Rectal smooth muscle tissue (tissue), 1 donor: Measurements from ENCODE around the gene CRABP1.
A peak's percentile ranks its signal among the peaks of the same experiment; 100 is the strongest.

Experiments used
- H3K27ac ChIP-seq: one replicate; pipeline ENCODE4 v1.7.0; 2013; ENCODE audit warnings: low read depth, low read length, inconsistent platforms
- H3K27me3 ChIP-seq: one replicate; pipeline ENCODE4 v1.7.0; 2013; ENCODE audit warnings: low read length; ENCODE audit not compliant: control insufficient read depth, insufficient read depth
- H3K36me3 ChIP-seq: one replicate; pipeline ENCODE4 v1.7.0; 2013; ENCODE audit warnings: low read length; ENCODE audit not compliant: control insufficient read depth, insufficient read depth
- H3K4me1 ChIP-seq: one replicate; pipeline ENCODE4 v1.7.0; 2013; ENCODE audit warnings: low read length; ENCODE audit not compliant: control insufficient read depth, insufficient read depth
- H3K4me3 ChIP-seq: one replicate; pipeline ENCODE4 v1.7.0; 2013; ENCODE audit warnings: low read length
- H3K9ac ChIP-seq: one replicate; pipeline ENCODE4 v1.7.0; 2013; ENCODE audit warnings: low read length

The CRABP1 gene

DNA sequence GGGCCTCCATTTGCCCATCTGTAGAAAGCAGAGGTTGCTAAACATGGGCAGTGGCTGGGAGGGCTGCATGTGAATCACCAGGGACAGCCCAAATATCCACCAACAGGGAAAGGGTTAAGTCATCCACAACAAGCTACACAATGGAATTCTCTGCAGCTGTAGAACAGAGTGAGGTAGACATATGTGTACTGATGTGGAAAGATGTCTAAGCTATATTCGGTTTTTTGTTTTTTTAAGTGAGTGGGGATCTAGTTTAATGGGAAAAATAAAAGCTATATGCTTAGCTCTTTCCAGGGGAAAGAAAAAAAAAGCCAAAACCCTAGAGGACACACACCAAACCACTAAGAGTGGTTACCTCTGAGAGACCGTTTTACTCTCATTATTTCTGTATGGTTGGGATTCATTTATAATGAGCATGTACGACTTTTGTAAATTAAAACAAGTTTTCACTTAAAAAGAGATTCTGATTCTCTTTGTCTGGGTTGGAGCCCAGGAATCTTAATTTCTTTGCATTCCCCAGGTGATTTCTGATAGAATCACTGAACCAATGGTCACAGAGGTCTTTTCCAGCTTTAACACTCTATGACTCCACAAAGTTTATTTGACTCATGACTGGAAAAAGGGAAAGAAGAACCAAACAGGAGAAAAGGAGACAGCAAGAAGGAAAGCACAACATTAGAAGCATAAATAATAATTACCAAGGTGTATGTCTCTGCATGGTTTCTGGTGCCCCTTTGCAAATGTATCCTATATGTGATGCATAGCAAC is 19.1 kb downstream of the CRABP1 start:
- Histone ChIP-seq H3K27ac (no peak overlapping the region), H3K4me1 (peaks cover 3% of the 10 kb centered on the region), H3K36me3 (no peaks in the 10 kb centered on the region), H3K9ac (no peak overlapping the region), H3K27me3 (no peaks in the 10 kb centered on the region), H3K4me3 (no peak overlapping the region)

DNA sequence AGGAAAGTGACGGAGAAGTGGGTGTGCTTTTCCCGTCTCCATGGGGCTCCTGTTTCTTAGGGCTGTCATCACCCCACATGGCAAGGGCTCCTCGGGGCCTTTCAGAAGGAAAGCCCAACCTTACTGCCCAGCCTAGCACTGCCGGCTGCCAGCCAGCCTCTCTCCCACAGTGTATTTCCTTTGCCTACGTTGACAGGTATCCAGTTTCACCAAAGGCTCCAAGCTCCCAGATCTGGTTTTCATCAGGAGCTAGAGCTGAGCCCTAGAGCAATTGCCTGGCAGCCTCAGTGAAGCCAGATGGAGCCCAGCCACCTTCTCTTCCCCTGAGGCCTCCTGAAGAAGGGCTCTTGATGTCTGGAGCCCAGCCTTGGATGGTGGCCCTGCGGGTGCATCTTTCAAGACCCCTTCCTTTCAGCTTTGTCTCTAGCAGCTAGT is 20.2 kb downstream of the CRABP1 start:
- no peaks in the 10 kb centered on the region for H3K36me3 ChIP-seq
- no peaks in the 10 kb centered on the region for H3K27me3 ChIP-seq
- peaks cover 3% of the 10 kb centered on the region for H3K4me1 ChIP-seq
- H3K9ac ChIP-seq = no peak overlapping the region
- peak overlapping the region; percentile 53 for H3K27ac ChIP-seq
- no peak overlapping the region for H3K4me3 ChIP-seq

DNA sequence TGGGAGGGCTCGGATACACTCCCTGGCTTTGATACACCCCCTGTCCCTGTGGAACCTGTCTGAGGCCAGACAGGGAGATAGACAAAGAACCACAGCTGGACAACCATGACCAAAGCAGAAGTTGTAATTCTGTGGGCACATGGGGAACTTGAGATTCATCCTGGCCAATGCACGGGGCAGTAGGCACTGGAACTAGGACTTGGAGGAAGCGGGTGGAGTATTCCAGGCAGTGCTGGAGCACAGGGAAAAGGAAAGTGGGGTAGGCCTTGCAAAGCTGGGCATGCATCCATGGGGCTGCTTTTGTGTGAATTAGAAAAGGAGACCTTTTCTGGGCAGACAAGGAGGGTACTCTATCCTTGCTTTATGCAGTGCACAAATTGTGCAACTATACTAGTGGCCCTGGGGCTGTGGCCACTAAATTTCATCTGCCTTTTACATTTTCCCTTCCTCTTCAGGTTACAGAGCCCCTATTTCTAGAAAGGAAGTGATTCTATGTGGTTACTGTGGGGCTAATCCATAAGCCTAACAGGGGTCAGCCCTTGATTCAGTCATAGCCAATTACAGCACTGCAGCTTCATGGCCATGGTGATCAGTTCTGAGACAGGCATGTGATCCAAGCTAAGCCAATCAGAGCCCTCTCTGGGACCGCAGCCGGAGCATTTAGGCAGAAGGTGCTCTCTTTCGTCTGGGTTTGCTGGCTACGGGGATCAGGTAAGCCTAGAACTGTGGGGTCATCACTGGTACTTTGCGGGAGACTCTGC is 21.0 kb downstream of the CRABP1 start:
- H3K27ac ChIP-seq = no peak overlapping the region
- H3K36me3 ChIP-seq = no peaks in the 10 kb centered on the region

DNA sequence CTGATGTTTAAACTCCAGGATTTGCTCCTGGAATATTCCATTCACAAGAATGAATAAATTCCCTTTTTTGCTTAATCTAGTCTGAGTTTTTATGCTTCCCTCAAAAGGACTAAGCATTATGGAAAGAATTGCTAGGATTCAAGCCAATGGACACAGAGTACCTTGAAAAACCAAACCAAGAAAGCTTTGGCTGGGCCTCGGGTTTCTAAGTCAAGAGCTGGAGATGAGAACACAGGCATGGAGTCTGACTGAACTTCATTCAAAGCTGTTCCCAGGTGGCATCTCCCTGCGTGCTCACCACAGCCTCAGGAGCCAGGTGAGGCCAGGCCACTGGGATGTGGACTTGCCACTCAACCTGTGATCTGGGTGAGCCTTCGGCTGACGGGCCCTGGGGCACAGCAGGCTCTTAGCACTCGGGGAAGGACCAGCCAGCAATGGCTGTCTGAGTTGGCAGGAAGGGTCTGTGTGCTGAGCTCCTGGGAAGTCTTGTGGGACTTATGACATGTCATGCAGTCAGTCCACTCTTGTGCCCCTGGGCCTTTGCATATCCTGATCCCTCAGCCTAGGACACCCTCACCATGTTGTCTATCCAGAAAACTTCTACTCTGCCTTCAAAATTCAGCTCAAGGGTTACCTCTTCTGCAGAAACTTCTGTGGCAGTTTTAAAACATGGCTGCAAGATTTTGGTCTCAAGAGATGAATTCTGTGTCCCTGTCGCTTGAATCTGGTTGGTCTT is 21.8 kb downstream of the CRABP1 start:
- H3K27me3 ChIP-seq = no peaks in the 10 kb centered on the region
- H3K4me1 ChIP-seq = peaks cover 6% of the 10 kb centered on the region
- H3K27ac ChIP-seq = no peak overlapping the region
- H3K9ac ChIP-seq = no peak overlapping the region
- H3K36me3 ChIP-seq = no peaks in the 10 kb centered on the region
- H3K4me3 ChIP-seq = no peak overlapping the region

More for the DNA sequence above, 21.0 kb downstream of the CRABP1 start:
- Histone ChIP-seq H3K4me1 (peaks cover 6% of the 10 kb centered on the region), H3K4me3 (no peak overlapping the region), H3K9ac (no peak overlapping the region), H3K27me3 (no peaks in the 10 kb centered on the region)

DNA sequence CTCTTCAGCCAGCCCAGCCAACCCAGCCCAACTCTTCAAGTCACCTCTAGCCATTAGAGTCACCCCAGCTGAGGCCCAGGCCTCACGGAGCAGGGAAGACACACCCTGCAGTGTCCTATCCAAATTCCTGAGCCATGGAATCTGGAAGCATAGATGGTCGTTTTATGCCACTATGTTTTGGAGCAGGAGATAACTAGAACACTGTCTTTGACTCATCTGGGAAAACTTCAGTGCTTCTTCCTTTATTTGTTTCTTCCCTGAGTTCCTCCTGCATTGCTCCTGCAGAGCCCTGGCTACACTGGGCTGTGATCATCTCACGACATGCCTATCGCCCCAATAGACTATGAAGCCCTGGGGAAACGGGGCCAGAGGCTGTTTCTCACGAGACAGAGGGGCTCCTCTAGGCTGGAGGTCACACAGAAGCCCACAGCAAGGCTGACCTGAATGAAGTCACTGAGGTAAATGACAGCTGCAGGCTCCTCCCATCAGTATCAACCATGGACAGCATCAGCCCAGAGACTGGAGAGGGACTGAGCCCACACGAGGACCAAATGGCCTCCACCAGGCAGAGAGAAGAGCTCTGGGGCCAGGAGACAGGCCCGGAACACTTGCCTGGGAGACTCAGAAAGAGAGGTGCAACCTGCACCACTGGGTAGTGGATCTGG is 22.7 kb downstream of the CRABP1 start:
- no peaks in the 10 kb centered on the region for H3K27me3 ChIP-seq
- H3K36me3 ChIP-seq = no peaks in the 10 kb centered on the region
- no peak overlapping the region for H3K27ac ChIP-seq
- H3K9ac ChIP-seq = no peak overlapping the region
- peaks cover 6% of the 10 kb centered on the region for H3K4me1 ChIP-seq
- H3K4me3 ChIP-seq = no peak overlapping the region

DNA sequence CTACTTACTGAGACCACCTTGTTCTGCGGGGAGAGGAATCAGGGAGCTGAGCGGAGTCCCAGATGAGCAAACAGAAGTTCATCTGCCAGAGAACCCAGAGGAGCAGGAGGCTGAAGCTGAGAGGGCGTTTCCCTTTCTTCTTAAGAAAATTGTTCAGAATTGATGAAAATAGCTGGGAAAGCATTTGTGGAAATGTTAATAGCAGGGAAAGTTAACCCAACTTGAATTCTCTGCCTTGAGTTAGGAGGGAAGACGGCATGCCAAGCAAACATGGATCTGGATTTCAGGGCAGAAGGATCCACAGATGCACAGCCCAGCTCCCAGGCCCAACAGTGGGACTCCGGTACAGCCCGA is 23.2 kb downstream of the CRABP1 start:
- peaks cover 6% of the 10 kb centered on the region for H3K4me1 ChIP-seq
- no peaks in the 10 kb centered on the region for H3K36me3 ChIP-seq
- H3K9ac ChIP-seq = no peak overlapping the region
- no peaks in the 10 kb centered on the region for H3K27me3 ChIP-seq
- no peak overlapping the region for H3K27ac ChIP-seq
- H3K4me3 ChIP-seq = no peak overlapping the region

DNA sequence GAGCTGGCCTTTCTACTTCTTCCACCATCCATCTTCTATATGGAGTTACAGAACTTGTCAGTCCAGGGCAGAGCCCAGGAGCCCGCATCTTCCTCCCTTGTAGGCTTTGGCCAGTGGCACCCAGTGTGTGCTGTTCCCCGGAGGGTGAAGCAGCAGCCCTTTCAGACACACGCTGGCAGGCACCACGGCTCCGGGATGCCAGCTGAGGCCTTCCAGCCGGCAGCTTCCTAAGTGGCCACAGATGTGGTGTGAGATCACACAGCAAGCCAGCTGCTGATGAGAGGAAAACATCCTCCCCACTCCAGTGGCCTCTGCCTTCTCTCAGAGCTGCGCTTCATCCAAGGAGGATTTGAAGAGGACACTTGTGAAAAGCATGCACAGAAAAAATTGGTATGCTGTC is 24.1 kb downstream of the CRABP1 start:
- Histone ChIP-seq H3K9ac (no peak overlapping the region), H3K4me1 (peaks cover 6% of the 10 kb centered on the region), H3K27ac (no peak overlapping the region), H3K36me3 (no peaks in the 10 kb centered on the region), H3K4me3 (no peak overlapping the region), H3K27me3 (no peaks in the 10 kb centered on the region)

DNA sequence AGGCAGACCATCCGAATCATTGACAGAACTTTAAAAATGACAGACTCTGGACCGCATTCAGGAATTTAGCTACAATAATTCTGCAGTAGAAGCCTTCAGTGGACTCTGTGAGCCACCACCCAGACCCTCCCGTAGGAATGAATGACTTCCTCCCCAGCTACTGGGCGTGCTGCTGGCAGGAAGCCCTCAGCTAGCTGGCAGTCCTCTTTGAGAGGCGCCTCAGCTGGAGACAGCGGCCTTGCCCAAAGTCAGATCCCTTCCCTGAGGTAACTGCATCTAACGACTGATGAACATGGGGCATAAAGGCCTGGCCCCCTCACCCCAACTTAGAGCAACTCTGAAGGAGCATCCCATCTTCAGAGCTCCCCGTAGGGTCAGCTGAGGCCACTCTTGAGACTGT is 25.8 kb downstream of the CRABP1 start:
- no peak overlapping the region for H3K9ac ChIP-seq
- H3K27ac ChIP-seq = no peak overlapping the region

DNA sequence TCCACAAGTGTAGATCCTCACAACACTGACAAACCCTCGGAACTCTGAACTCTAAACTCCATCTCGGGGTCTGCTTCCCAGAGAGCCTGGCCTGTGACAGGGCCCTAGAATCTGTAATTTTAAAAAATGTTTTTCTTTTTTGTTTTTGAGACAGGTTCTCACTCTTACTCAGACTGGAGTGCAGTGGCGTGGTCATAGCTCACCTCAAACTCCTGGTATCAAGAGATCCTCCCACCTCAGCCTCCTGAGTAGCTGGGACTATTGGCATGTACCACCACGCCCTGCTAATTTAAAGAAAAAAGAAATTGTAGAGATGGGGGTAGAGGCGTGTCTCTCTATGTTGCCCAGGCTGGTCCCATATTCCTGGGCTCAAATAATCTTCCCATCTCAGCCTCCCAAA is 26.2 kb downstream of the CRABP1 start:
- Histone ChIP-seq H3K4me1 (peaks cover 4% of the 10 kb centered on the region), H3K4me3 (no peak overlapping the region), H3K36me3 (no peaks in the 10 kb centered on the region), H3K27ac (no peak overlapping the region), H3K27me3 (no peaks in the 10 kb centered on the region), H3K9ac (no peak overlapping the region)

More for the DNA sequence above, 25.8 kb downstream of the CRABP1 start:
- Histone ChIP-seq H3K27me3 (no peaks in the 10 kb centered on the region), H3K36me3 (no peaks in the 10 kb centered on the region), H3K4me1 (peaks cover 4% of the 10 kb centered on the region), H3K4me3 (no peak overlapping the region)

DNA sequence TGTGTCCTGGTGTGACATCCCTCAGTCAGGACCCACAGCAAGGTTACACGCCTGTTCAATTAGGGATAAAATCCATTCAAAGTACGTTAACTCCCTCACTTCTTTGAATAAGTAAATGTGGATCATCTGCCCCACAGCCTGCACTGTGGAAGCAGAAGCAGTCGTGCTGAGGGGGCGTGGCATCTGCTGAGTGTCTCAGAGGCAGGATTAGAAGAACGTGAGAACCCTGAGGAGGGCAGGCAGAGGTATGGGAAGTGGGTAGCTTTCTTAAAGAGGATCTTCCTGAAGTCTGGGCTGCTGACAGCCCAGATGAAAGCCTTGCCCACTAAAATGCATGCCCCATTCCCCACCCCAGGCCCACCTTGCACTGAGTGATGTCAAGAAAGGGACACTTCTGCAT is 28.5 kb downstream of the CRABP1 start:
- Histone ChIP-seq H3K27me3 (no peaks in the 10 kb centered on the region), H3K27ac (no peak overlapping the region), H3K4me3 (no peak overlapping the region), H3K36me3 (no peaks in the 10 kb centered on the region), H3K4me1 (peaks cover 4% of the 10 kb centered on the region), H3K9ac (no peak overlapping the region)

DNA sequence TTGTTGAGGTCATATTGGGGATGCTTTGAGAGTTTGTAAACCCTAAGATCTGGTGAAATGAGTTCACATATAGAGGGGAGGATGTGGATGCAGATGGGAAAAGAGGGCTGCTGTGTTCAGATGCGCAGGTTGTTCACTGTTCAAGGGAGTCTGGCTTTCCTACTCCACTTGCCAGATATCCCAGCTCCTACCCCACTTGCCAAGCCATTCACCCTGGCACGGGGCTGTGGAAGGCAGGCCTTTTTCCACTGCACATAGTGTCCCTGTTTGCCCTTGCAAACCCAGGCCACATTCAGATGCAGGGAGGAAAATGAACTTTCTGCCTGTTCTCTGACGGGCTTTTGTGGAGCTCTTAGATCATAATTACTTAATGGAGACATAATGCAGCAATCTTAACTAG is 29.0 kb downstream of the CRABP1 start:
- Histone ChIP-seq H3K4me1 (peaks cover 4% of the 10 kb centered on the region), H3K27me3 (no peaks in the 10 kb centered on the region), H3K36me3 (no peaks in the 10 kb centered on the region), H3K9ac (no peak overlapping the region), H3K27ac (no peak overlapping the region), H3K4me3 (no peak overlapping the region)

DNA sequence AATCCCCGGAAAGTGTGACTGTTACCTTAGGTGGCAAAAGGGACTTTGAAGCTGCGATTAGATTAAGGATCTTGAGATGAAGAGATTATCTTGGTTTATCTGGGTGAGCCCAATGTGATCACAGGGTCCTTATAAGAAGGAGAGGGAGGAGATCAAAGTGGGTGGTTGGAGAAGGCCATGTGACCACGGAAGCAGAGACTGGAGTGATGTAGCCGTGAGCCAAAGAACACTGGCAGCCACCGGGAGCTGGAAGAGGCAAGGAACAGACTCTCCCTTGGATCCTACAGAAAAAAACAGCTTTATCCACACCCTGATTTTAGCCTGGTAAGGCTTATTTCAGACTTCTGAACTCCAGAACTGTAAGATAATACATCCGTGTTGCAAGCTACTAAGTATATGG is 29.9 kb downstream of the CRABP1 start:
- Histone ChIP-seq H3K27me3 (no peaks in the 10 kb centered on the region), H3K4me3 (no peak overlapping the region), H3K27ac (no peak overlapping the region), H3K9ac (no peak overlapping the region), H3K4me1 (peaks cover 4% of the 10 kb centered on the region), H3K36me3 (no peaks in the 10 kb centered on the region)
